GM23248 (cell line): ENCODE data around the gene SNX5. TPM values are rescaled to one million over a fixed set of nuclear protein-coding genes. Genes with fewer than 3 reads are reported as not detected.

Experiments used
- DNase-seq: peaks from one replicate; pipeline ENCODE4 v3.0.0-alpha.2; 2015
- H2AFZ ChIP-seq: fragments of 200-600 bp; sonication (generic); 2 replicates; pipeline ENCODE4 v1.6.1; 2016; ENCODE audit warnings: antibody characterized with exemption
- H3F3A ChIP-seq: fragments of 200-600 bp; sonication (generic); 2 replicates; pipeline ENCODE4 v1.6.1; 2016; ENCODE audit warnings: mild to moderate bottlenecking, antibody characterized with exemption, mixed run types; ENCODE audit not compliant: insufficient read depth
- H3K27ac ChIP-seq: fragments of 200-600 bp; sonication (generic); 2 replicates; pipeline ENCODE4 v1.5.1; 2016; ENCODE audit warnings: mild to moderate bottlenecking
- H3K27me3 ChIP-seq: fragments of 200-600 bp; sonication (generic); replicated peaks from 2 replicates; pipeline ENCODE4 v1.6.1; 2016; ENCODE audit warnings: mild to moderate bottlenecking; ENCODE audit not compliant: insufficient read depth
- H3K36me3 ChIP-seq: fragments of 200-600 bp; sonication (generic); 2 replicates; pipeline ENCODE4 v1.6.1; 2016; ENCODE audit warnings: low read depth, mild to moderate bottlenecking
- H3K4me1 ChIP-seq: fragments of 200-600 bp; sonication (generic); 2 replicates; pipeline ENCODE4 v1.6.1; 2016; ENCODE audit warnings: mild to moderate bottlenecking; ENCODE audit not compliant: insufficient read depth
- H3K4me2 ChIP-seq: fragments of 200-600 bp; sonication (generic); one replicate; pipeline ENCODE4 v1.6.1; 2016; ENCODE audit warnings: mild to moderate bottlenecking; ENCODE audit not compliant: unreplicated experiment
- H3K4me3 ChIP-seq: fragments of 200-600 bp; sonication (generic); 2 replicates; pipeline ENCODE4 v1.5.1; 2016; ENCODE audit warnings: mild to moderate bottlenecking
- H3K79me2 ChIP-seq: fragments of 200-600 bp; sonication (generic); 2 replicates; pipeline ENCODE4 v1.6.1; 2016; ENCODE audit warnings: mild to moderate bottlenecking; ENCODE audit not compliant: insufficient read depth
- H3K9ac ChIP-seq: fragments of 200-600 bp; sonication (generic); 2 replicates; pipeline ENCODE4 v1.6.1; 2016; ENCODE audit warnings: mild to moderate bottlenecking
- H3K9me2 ChIP-seq: fragments of 200-600 bp; sonication (generic); 2 replicates; pipeline ENCODE4 v1.6.1; 2016; ENCODE audit warnings: mixed run types, mild to moderate bottlenecking, moderate library complexity; ENCODE audit not compliant: insufficient read depth
- H3K9me3 ChIP-seq: fragments of 200-600 bp; sonication (generic); one replicate; pipeline ENCODE4 v1.6.1; 2017; ENCODE audit warnings: low read depth
- H4K20me1 ChIP-seq: fragments of 200-600 bp; sonication (generic); 2 replicates; pipeline ENCODE4 v1.6.0; 2016; ENCODE audit not compliant: insufficient read depth
- EZH2 ChIP-seq: fragments of 200-600 bp; sonication (generic); IDR thresholded peaks from 2 replicates; pipeline ENCODE4 v1.6.1; 2018; ENCODE audit warnings: antibody characterized with exemption, mild to moderate bottlenecking; ENCODE audit not compliant: insufficient read depth, poor library complexity, severe bottlenecking
- EZH2phosphoT487 ChIP-seq: fragments of 200-600 bp; sonication (generic); IDR thresholded peaks from 2 replicates; pipeline ENCODE4 v1.6.1; 2018; ENCODE audit warnings: antibody characterized with exemption, moderate library complexity, mild to moderate bottlenecking, low read depth; ENCODE audit not compliant: insufficient read depth
- WGBS, 2 experiments: methylation state at CpG; one replicate each; pipeline ENCODE4 v1.1.6; 2015 to 2017; ENCODE audit warnings: low lambda C conversion rate in 2 of 2, low coverage in 1 of 2; ENCODE audit errors: missing lambda C conversion rate in 2 of 2; 5-methylcytosine and 5-hydroxymethylcytosine counted together
- in situ Hi-C: fragments of 300-500 bp; cut with MboI; formaldehyde crosslinking; loops from 2 replicates; pipeline ENCODE4 v1.15.0; 2020
- polyA plus RNA-seq: library from polyadenylated mRNA; unstranded; fragments of >200 nt; fragmentation: Nextera tagmentation; extraction: Ambion mirVana; gene quantifications from 2 replicates; pipeline ENCODE4 v1.2.1, GENCODE V29; 2016
- total RNA-seq: library from RNA; depleted of rRNA; stranded (reverse); fragments of >200 nt; shearing (Covaris generic); gene quantifications from 2 replicates; pipeline ENCODE4 v1.2.3, GENCODE V29; 2014

The SNX5 gene
- total and polyA plus RNA-seq, 2 experiments from 2014 or later, result 65.2 to 70.7 TPM

DNA sequence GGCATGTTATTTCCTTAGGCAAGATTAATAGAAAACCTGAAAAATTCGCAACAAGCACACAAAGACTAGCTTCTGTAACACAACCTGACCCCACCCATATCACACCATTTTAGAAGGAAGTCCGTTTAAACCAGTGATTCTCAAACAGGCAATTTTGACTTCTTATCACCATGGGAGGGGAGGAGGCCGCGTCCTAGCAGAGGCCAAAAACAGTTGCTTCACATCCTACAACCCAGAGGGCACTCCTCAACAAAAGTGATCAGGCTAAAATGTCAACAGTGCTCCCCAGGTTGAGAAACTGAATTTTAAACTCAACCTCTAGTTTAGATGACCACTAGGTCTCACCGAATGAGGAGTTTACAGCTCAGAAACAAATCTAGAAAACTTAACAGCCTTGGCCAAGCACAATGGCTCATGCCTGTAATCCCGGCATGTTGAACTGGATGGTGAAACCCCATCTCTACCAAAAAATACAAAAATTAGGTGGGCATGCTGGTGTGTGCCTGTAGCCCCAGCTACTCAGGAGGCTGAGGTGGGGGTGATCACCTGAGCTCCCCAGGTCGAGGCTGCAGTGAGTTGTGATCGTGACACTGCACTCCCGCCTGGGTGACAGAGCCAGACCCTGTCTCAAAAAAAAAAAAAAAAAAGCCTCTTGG lies 3.4 kb downstream of the SNX5 start:
- H3K27ac ChIP-seq, result peak overlapping the region; percentile 98
- in situ Hi-C loops, result no loop called here
- DNase-seq, result no peak
- H4K20me1 ChIP-seq, result no peaks in the 10 kb centered on the region
- H3K4me2 ChIP-seq, result peak overlapping the region; percentile 95
- TF ChIP-seq EZH2phosphoT487, result no peak
- no peak for TF ChIP-seq EZH2
- H3K27me3 ChIP-seq, result no peaks in the 10 kb centered on the region
- H2AFZ ChIP-seq, result no peak overlapping the region
- H3K79me2 ChIP-seq, result peaks cover 89% of the 10 kb centered on the region
- no peaks in the 10 kb centered on the region for H3K9me3 ChIP-seq
- no peaks in the 10 kb centered on the region for H3K9me2 ChIP-seq
- peaks cover 61% of the 10 kb centered on the region for H3K4me1 ChIP-seq
- WGBS, 2 experiments, result 81 to 87% methylated on average over 9 of the region's 9 CpGs
- H3F3A ChIP-seq, result peaks cover 65% of the 10 kb centered on the region
- H3K9ac ChIP-seq, result no peak overlapping the region
- no peaks in the 10 kb centered on the region for H3K36me3 ChIP-seq
- peak overlapping the region; percentile 99 for H3K4me3 ChIP-seq

DNA sequence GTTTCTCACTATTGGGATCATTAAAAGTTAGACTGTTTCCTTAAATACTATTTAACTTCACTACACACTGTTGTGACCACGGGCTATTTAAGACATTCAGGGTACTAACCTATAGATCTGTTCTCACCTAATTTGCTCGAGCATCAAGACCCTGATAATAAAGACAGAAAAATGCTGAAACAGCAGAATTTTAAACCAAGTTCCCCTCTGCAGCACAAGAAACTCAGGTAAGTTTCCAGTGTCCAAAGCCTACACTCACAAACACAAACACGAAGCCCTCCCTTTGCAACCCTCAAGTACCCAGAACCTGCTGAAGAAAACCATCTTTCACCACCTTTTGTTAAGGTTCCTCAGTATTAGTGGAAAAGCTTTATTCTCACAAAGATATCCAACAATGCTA lies 4.0 kb downstream of the SNX5 start:
- H3K27ac ChIP-seq, result peak overlapping the region; percentile 86; the same call in 1 of the 2 replicates
- H3K4me2 ChIP-seq, result peak overlapping the region; percentile 95
- no peaks in the 10 kb centered on the region for H3K9me2 ChIP-seq
- no peaks in the 10 kb centered on the region for H4K20me1 ChIP-seq
- 0 out of 2 replicates have a peak overlapping the region, but pooled peaks have one; percentile 99 for H3K4me3 ChIP-seq
- no peaks in the 10 kb centered on the region for H3K27me3 ChIP-seq
- DNase-seq, result no peak
- H3K79me2 ChIP-seq, result peaks cover 89% of the 10 kb centered on the region
- 80 to 83% methylated on average over 3 of the region's 3 CpGs for WGBS, 2 experiments
- no peaks in the 10 kb centered on the region for H3K9me3 ChIP-seq
- peaks cover 66% of the 10 kb centered on the region for H3K4me1 ChIP-seq
- in situ Hi-C loops, result no loop called here
- no peak overlapping the region for H2AFZ ChIP-seq
- no peak overlapping the region for H3K9ac ChIP-seq
- TF ChIP-seq EZH2 (no peak), EZH2phosphoT487 (no peak)
- H3K36me3 ChIP-seq, result no peaks in the 10 kb centered on the region
- peaks cover 64% of the 10 kb centered on the region for H3F3A ChIP-seq

DNA sequence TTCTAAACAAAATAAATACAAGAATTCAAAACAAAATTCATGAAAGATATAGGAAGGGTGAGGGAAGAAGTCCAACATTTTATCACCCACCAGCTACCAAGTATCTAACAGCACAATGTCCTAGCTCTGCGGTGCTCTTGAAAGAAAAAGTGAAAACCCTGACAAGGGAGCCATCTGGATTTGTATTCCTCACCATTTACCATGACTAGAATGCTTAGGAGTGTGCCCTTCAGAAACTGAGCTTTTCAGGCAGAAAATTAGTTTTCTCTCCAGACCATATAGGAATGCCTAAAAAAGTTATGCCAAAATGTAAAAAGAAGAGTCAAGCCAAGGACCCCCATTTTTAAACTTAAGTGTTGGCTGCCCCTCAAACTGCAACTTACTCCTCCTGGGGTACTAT lies 4.5 kb downstream of the SNX5 start:
- in situ Hi-C loops, result no loop called here
- peaks cover 70% of the 10 kb centered on the region for H3K4me1 ChIP-seq

DNA sequence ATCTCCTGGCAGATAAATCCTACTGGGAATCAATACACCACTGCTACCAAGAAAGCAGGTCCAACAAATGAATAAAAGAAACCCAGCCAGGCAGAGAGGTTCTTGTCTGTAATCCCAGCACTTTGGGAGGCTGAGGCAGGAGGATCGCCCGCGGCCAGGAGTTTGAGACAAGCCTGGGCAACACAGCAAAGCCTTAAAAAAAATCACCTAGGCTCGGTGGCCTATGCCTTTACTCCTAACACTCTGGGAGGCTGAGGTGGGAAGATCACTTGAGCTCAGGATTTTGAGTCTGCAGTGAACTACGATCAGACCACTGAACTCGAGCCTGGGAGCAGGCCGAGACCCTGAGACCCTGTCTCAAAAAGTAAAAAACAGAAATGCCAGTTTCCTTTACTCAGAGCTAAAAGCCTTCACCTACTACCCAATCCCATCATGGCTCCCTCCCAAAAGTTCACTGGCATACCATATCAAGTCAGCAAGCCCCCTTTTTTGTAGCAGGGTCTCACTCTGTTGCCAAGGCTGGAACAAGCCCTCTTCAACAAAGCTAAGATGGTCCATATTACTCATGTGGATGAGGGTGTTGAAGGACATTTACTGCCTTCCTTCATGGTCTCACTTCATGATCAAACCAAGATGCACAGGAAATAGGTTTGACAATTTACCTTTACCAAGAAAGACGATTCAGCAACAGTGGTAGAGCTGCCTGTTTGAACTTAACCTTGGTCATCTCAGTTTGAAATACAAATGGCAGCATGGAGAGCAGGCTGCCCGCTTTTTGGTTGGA lies 5.3 kb downstream of the SNX5 start:
- H4K20me1 ChIP-seq, result peaks cover 11% of the 10 kb centered on the region
- no peaks in the 10 kb centered on the region for H3K27me3 ChIP-seq
- peak overlapping the region; percentile 35 for H3K9ac ChIP-seq
- peak overlapping the region; percentile 19 for H3K4me3 ChIP-seq
- H3K27ac ChIP-seq, result peak overlapping the region; percentile 86
- in situ Hi-C loops, result no loop called here
- peaks cover 70% of the 10 kb centered on the region for H3F3A ChIP-seq
- no peaks in the 10 kb centered on the region for H3K9me2 ChIP-seq
- H3K79me2 ChIP-seq, result peaks cover 100% of the 10 kb centered on the region
- no peaks in the 10 kb centered on the region for H3K9me3 ChIP-seq
- TF ChIP-seq EZH2phosphoT487 (no peak), EZH2 (no peak)
- 57% methylated on average over 9 of the region's 9 CpGs for WGBS, 2 experiments
- no peaks in the 10 kb centered on the region for H3K36me3 ChIP-seq
- no peak for DNase-seq
- H3K4me2 ChIP-seq, result peak overlapping the region; percentile 47
- peaks cover 78% of the 10 kb centered on the region for H3K4me1 ChIP-seq
- no peak overlapping the region for H2AFZ ChIP-seq

More for the DNA sequence above, 4.5 kb downstream of the SNX5 start:
- no peak for DNase-seq
- no peak overlapping the region for H3K9ac ChIP-seq
- peak overlapping the region; percentile 86 for H3K27ac ChIP-seq
- no peak overlapping the region for H3K4me3 ChIP-seq
- peaks cover 64% of the 10 kb centered on the region for H3F3A ChIP-seq
- no peaks in the 10 kb centered on the region for H3K27me3 ChIP-seq
- no peaks in the 10 kb centered on the region for H3K9me2 ChIP-seq
- peaks cover 92% of the 10 kb centered on the region for H3K79me2 ChIP-seq
- H3K36me3 ChIP-seq, result no peaks in the 10 kb centered on the region
- peaks cover 4% of the 10 kb centered on the region; the same call in 1 of the 2 replicates for H4K20me1 ChIP-seq
- TF ChIP-seq EZH2 (no peak), EZH2phosphoT487 (no peak)
- H2AFZ ChIP-seq, result no peak overlapping the region
- H3K4me2 ChIP-seq, result no peak overlapping the region
- no peaks in the 10 kb centered on the region for H3K9me3 ChIP-seq
- WGBS, 2 experiments, result 88 to 100% methylated on average over 1 of the region's 1 CpG
